ENCODE results near the gene TOX3.

Gene TOX3

GRCh38 chr16:52450241-52450640, 96.7 kb downstream of the TOX3 start:
- no peak for DNase-seq
- no peaks in the 10 kb centered on the region for H3K27me3 ChIP-seq
- H3K27ac ChIP-seq: no peak overlapping the region
- intact Hi-C loops (cut with DNase I; ENCODE audit: low total_unique reads): no loop called here
- H3K4me3 ChIP-seq: no peak overlapping the region
- no peaks in the 10 kb centered on the region for H3K36me3 ChIP-seq
- no peak for TF ChIP-seq CTCF (IDR thresholded peaks at IDR 0.05)
- no peaks in the 10 kb centered on the region for H3K4me1 ChIP-seq
- no peaks in the 10 kb centered on the region for H3K9me3 ChIP-seq

GRCh38 chr16:52446080-52446479, 100.9 kb downstream of the TOX3 start:
- H3K27ac ChIP-seq: no peak overlapping the region
- intact Hi-C loops (cut with DNase I; ENCODE audit: low total_unique reads): no loop called here
- DNase-seq: no peak

GRCh38 chr16:52441886-52442285, 105.1 kb downstream of the TOX3 start:
- no peaks in the 10 kb centered on the region for H3K27me3 ChIP-seq
- no peak overlapping the region for H3K4me3 ChIP-seq
- no peaks in the 10 kb centered on the region for H3K4me1 ChIP-seq
- intact Hi-C loops (cut with DNase I; ENCODE audit: low total_unique reads): no loop called here
- TF ChIP-seq CTCF (IDR thresholded peaks at IDR 0.05): no peak
- no peak for DNase-seq
- no peaks in the 10 kb centered on the region for H3K36me3 ChIP-seq
- H3K9me3 ChIP-seq: peaks cover 0 to 4% (median 4%) of the 10 kb centered on the region in 3 donors
- H3K27ac ChIP-seq: no peak overlapping the region

More at GRCh38 chr16:52446080-52446479, 100.9 kb downstream of the TOX3 start:
- no peak overlapping the region for H3K4me3 ChIP-seq
- no peaks in the 10 kb centered on the region for H3K9me3 ChIP-seq
- TF ChIP-seq CTCF (IDR thresholded peaks at IDR 0.05): no peak
- no peaks in the 10 kb centered on the region for H3K4me1 ChIP-seq
- no peaks in the 10 kb centered on the region for H3K27me3 ChIP-seq
- H3K36me3 ChIP-seq: no peaks in the 10 kb centered on the region

GRCh38 chr16:52440248-52440647, 106.7 kb downstream of the TOX3 start:
- no peak overlapping the region for H3K4me3 ChIP-seq
- H3K4me1 ChIP-seq: no peaks in the 10 kb centered on the region
- H3K9me3 ChIP-seq: peaks cover 0 to 4% (median 4%) of the 10 kb centered on the region in 3 donors
- no peak for TF ChIP-seq CTCF (IDR thresholded peaks at IDR 0.05)
- DNase-seq: no peak
- intact Hi-C loops (cut with DNase I; ENCODE audit: low total_unique reads): no loop called here
- H3K27me3 ChIP-seq: no peaks in the 10 kb centered on the region
- H3K27ac ChIP-seq: no peak overlapping the region
- H3K36me3 ChIP-seq: no peaks in the 10 kb centered on the region

GRCh38 chr16:52439750-52440149, 107.2 kb downstream of the TOX3 start:
- Histone ChIP-seq H3K9me3 (peaks cover 0 to 4% (median 4%) of the 10 kb centered on the region in 3 donors), H3K4me1 (no peaks in the 10 kb centered on the region), H3K36me3 (no peaks in the 10 kb centered on the region), H3K27ac (no peak overlapping the region), H3K27me3 (no peaks in the 10 kb centered on the region), H3K4me3 (no peak overlapping the region)
- no peak for DNase-seq
- TF ChIP-seq CTCF (IDR thresholded peaks at IDR 0.05): no peak
- intact Hi-C loops (cut with DNase I; ENCODE audit: low total_unique reads): no loop called here

- Histone ChIP-seq H3K4me1 (no peaks in the 10 kb centered on the region), H3K27me3 (no peaks in the 10 kb centered on the region), H3K36me3 (no peaks in the 10 kb centered on the region), H3K27ac (no peak overlapping the region), H3K4me3 (no peak overlapping the region), H3K9me3 (peaks cover 0 to 4% (median 4%) of the 10 kb centered on the region in 3 donors)
- TF ChIP-seq CTCF (IDR thresholded peaks at IDR 0.05): no peak
- intact Hi-C loops (cut with DNase I; ENCODE audit: low total_unique reads): no loop called here
- DNase-seq: no peak
Measured at GRCh38 chr16:52439171-52439701, 107.7 kb downstream of the TOX3 start.
